IMR-90 (cell line): Measurements from ENCODE around the gene CHPF2. TPM values are rescaled to one million over a fixed set of nuclear protein-coding genes. Genes with fewer than 3 reads are reported as not detected.

Source experiments
- ATAC-seq: fragments of 200-7000 bp; cut with Tn5 transposase; 2 replicates; pipeline ENCODE4 v1.9.1; 2020; ENCODE audit warnings: low read depth, mild to moderate bottlenecking, moderate library complexity
- BruUV-seq: library from RNA; stranded (reverse); fragments of 400-500 nt; replicated peaks from 2 replicates; lab custom pipeline; 2021; lab: Mats Ljungman, UMichigan
- CTCF ChIA-PET: fragments of 300-600 bp; formaldehyde crosslinking; extraction: SDS; loops from one replicate; lab custom pipeline; 2021; ENCODE audit warnings: antibody characterized with exemption; lab: Yijun Ruan, JAX
- POLR2A ChIA-PET: fragments of 300-600 bp; sonication (Branson Sonifier 250); formaldehyde crosslinking; loops from one replicate; lab custom pipeline; 2022; ENCODE audit warnings: antibody characterized with exemption; ENCODE audit not compliant: unreplicated experiment; lab: Charles Lee
- DNase-seq: peaks from one replicate; pipeline ENCODE4 v3.0.0; 2013
- H2AFZ ChIP-seq: replicated peaks from 2 replicates; pipeline ENCODE3; 2013; ENCODE audit warnings: low read length, mild to moderate bottlenecking; ENCODE audit not compliant: poor library complexity
- H2AK5ac ChIP-seq: 2 replicates; pipeline ENCODE4 v1.6.1; 2013; ENCODE audit warnings: low read depth, low read length, inconsistent platforms
- H2AK9ac ChIP-seq: replicated peaks from 2 replicates; pipeline ENCODE3; 2013; ENCODE audit warnings: mild to moderate bottlenecking, low read depth, low read length, moderate library complexity; ENCODE audit not compliant: poor library complexity
- H2BK120ac ChIP-seq: 2 replicates; pipeline ENCODE4 v1.6.1; 2013; ENCODE audit warnings: low read depth, low read length, inconsistent platforms
- H2BK15ac ChIP-seq: 3 replicates; pipeline ENCODE4 v1.6.1; 2013; ENCODE audit warnings: low read depth, low read length, inconsistent platforms
- H2BK20ac ChIP-seq: 2 replicates; pipeline ENCODE4 v1.6.1; 2013; ENCODE audit warnings: low read depth, mild to moderate bottlenecking, inconsistent platforms, low read length, moderate library complexity
- H2BK5ac ChIP-seq: 2 replicates; pipeline ENCODE4 v1.6.1; 2013; ENCODE audit warnings: mild to moderate bottlenecking, low read depth, low read length, inconsistent platforms; ENCODE audit not compliant: poor library complexity, severe bottlenecking
- H3K14ac ChIP-seq: replicated peaks from 2 replicates; pipeline ENCODE4 v1.6.1; 2013; ENCODE audit warnings: low read depth, low read length, inconsistent platforms
- H3K18ac ChIP-seq: 2 replicates; pipeline ENCODE4 v1.6.1; 2013; ENCODE audit warnings: low read depth, low read length, control low read depth
- H3K23ac ChIP-seq: 2 replicates; pipeline ENCODE4 v1.6.1; 2013; ENCODE audit warnings: low read depth, low read length, inconsistent platforms
- H3K27ac ChIP-seq: 2 replicates; pipeline ENCODE4 v1.5.1; 2013; ENCODE audit warnings: mild to moderate bottlenecking, control low read depth, low read length; ENCODE audit not compliant: insufficient read depth
- H3K27me3 ChIP-seq: 2 replicates; pipeline ENCODE4 v1.6.1; 2013; ENCODE audit warnings: low read length; ENCODE audit not compliant: control insufficient read depth, insufficient read depth
- H3K36me3 ChIP-seq: 2 replicates; pipeline ENCODE4 v1.6.1; 2013; ENCODE audit warnings: low read length, mixed read lengths; ENCODE audit not compliant: control insufficient read depth, insufficient read depth
- H3K4ac ChIP-seq: 2 replicates; pipeline ENCODE4 v1.6.1; 2013; ENCODE audit warnings: low read depth, low read length, inconsistent platforms
- H3K4me1 ChIP-seq: 2 replicates; pipeline ENCODE4 v1.6.1; 2013; ENCODE audit warnings: low read length, mixed read lengths; ENCODE audit not compliant: control insufficient read depth, insufficient read depth
- H3K4me2 ChIP-seq: 2 replicates; pipeline ENCODE4 v1.6.1; 2013; ENCODE audit warnings: low read depth, mild to moderate bottlenecking, control low read depth, low read length, moderate library complexity
- H3K4me3 ChIP-seq: 2 replicates; pipeline ENCODE4 v1.5.1; 2013; ENCODE audit warnings: low read depth, mild to moderate bottlenecking, control low read depth, low read length, moderate library complexity; ENCODE audit not compliant: insufficient read depth
- H3K56ac ChIP-seq: 2 replicates; pipeline ENCODE4 v1.6.1; 2013; ENCODE audit warnings: low read length, inconsistent platforms; ENCODE audit not compliant: insufficient read depth; ENCODE audit errors: extremely low read depth
- H3K79me1 ChIP-seq, 2 experiments: 2 replicates each; pipeline ENCODE4 v1.6.1; 2013; ENCODE audit warnings: low read length in 2 of 2, inconsistent platforms in 1 of 2, low read depth in 1 of 2
- H3K9ac ChIP-seq: 2 replicates; pipeline ENCODE4 v1.6.1; 2013; ENCODE audit warnings: low read depth, low read length, control low read depth
- H3K9me1 ChIP-seq: 2 replicates; pipeline ENCODE4 v1.6.1; 2013; ENCODE audit warnings: low read length, inconsistent platforms; ENCODE audit not compliant: insufficient read depth
- H3K9me3 ChIP-seq: 2 replicates; pipeline ENCODE4 v1.6.1; 2013; ENCODE audit warnings: low read length; ENCODE audit not compliant: control insufficient read depth, insufficient read depth
- H4K20me1 ChIP-seq: 2 replicates; pipeline ENCODE4 v1.6.1; 2013; ENCODE audit warnings: low read length, inconsistent platforms; ENCODE audit not compliant: insufficient read depth
- H4K5ac ChIP-seq: 2 replicates; pipeline ENCODE4 v1.6.1; 2013; ENCODE audit warnings: mild to moderate bottlenecking, low read depth, low read length, control low read depth
- H4K8ac ChIP-seq, 2 experiments: 2 replicates each; pipeline ENCODE4 v1.6.1; 2013; ENCODE audit warnings: low read depth in 2 of 2, low read length in 2 of 2, control low read depth in 1 of 2, inconsistent platforms in 1 of 2
- H4K91ac ChIP-seq: 2 replicates; pipeline ENCODE4 v1.6.1; 2013; ENCODE audit warnings: low read depth, low read length, inconsistent platforms; ENCODE audit not compliant: insufficient read depth
- MAZ ChIP-seq: IDR thresholded peaks from 2 replicates; pipeline ENCODE4 v1.6.1; 2012; ENCODE audit warnings: low read depth, mild to moderate bottlenecking, low read length, improper control_type of control experiment, moderate library complexity, borderline replicate concordance
- WGBS, 2 experiments: methylation state at CpG; one replicate each; pipeline versions ENCODE4 v1.1.5 to v1.1.7; 2013; ENCODE audit warnings: missing lambda C conversion rate in 2 of 2; ENCODE audit not compliant: insufficient read length in 1 of 2; ENCODE audit errors: extremely low coverage in 2 of 2; 5-methylcytosine and 5-hydroxymethylcytosine counted together
- dilution Hi-C: fragments of 300-500 bp; cut with HindIII; formaldehyde crosslinking; loops from one replicate; pipeline ENCODE4 v1.14.3; 2018; ENCODE audit warnings: low sequenced_read_pairs; ENCODE audit not compliant: unreplicated experiment
- in situ Hi-C: fragments of 300-500 bp; cut with MboI; formaldehyde crosslinking; loops from 3 replicates; pipeline ENCODE4 v1.14.3; 2019; ENCODE audit warnings: low sequenced_read_pairs, inconsistent platforms, mixed read lengths
- intact Hi-C: fragments of 100-400 bp; cut with micrococcal nuclease; formaldehyde crosslinking; loops from 2 replicates; pipeline ENCODE4 v1.10.0; 2022
- polyA plus RNA-seq, 3 experiments: library from polyadenylated mRNA; depleted of rRNA; stranded (reverse); fragments of >200 nt; gene quantifications; 2 replicates each; pipeline ENCODE4 v1.2.3, GENCODE V29; 2012; ENCODE audit warnings: low replicate concordance in 1 of 3
- total RNA-seq: library from RNA; depleted of rRNA; stranded (reverse); fragments of >200 nt; gene quantifications from 2 replicates; pipeline ENCODE4 v1.2.3, GENCODE V29; 2012

The CHPF2 gene
- total and polyA plus RNA-seq, 2 of the 4 experiments (the other 2 are of a cell fraction), result 26.2 to 77.0 TPM

DNA sequence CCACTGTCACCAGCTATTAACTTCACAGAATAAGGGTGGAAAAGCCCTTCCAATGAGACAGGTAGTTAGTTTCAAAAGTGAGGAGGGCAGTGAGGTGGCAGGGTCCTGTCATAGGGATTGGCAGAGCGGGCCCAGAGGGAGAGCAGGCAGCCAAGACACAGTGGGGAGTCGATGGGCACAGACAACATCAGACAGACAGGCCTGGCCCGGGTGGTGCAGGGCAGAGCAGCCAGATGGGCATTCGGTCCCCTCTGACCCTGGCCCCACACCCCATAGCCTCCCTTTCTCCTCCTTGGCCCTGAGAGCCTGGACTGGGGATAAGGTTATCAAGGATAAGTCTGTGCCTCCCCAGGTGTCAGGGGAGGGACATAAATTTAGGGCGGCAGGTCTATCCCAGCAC lies 47.6 kb downstream of the CHPF2 start:
- Histone ChIP-seq H2AK5ac (no peak overlapping the region), H3K9me1 (no peaks in the 10 kb centered on the region), H3K9me3 (peaks cover 2% of the 10 kb centered on the region), H2BK20ac (no peak overlapping the region), H2BK15ac (no peak overlapping the region), H2AK9ac (no peak overlapping the region), H3K4ac (no peak overlapping the region), H4K5ac (no peak overlapping the region), H3K4me3 (no peak overlapping the region), H3K18ac (no peak overlapping the region), H3K56ac (no peak overlapping the region), H3K14ac (no peak overlapping the region), H3K4me2 (no peak overlapping the region), H3K4me1 (peaks cover 3% of the 10 kb centered on the region; the same call in 1 of the 2 replicates), H3K79me1 (no peaks in the 10 kb centered on the region), H2BK5ac (no peak overlapping the region), H4K91ac (no peak overlapping the region), H3K27me3 (peaks cover 38% of the 10 kb centered on the region), H3K23ac (no peak overlapping the region), H2BK120ac (no peak overlapping the region), H4K20me1 (no peaks in the 10 kb centered on the region), H3K9ac (no peak overlapping the region), H3K27ac (no peak overlapping the region), H2AFZ (no peak overlapping the region), H3K36me3 (no peaks in the 10 kb centered on the region), H4K8ac (no peak overlapping the region)
- intact Hi-C loops (no loop called here), in situ Hi-C loops (no loop called here), dilution Hi-C loops (no loop called here)
- BruUV-seq, result no TSS peak
- ChIA-PET CTCF (no interaction called here), POLR2A (no interaction called here)
- DNase-seq (no peak), ATAC-seq (no peak)
- no CpG with 5 or more reads among the region's 5 CpGs for WGBS, 2 experiments
- TF ChIP-seq MAZ, result no peak
